Activated T-helper 1 cell treated with anti-CD3 and anti-CD28 coated beads, Interleukin-12 subunit alpha, Interleukin-12 subunit beta, Interleukin-2, Interleukin-4 antibody, amounts not matched to agents 30 ng/mL and 10 ng/mL and 1 ng/mL, durations not matched to agents 14 hours and 24 hours and 36 hours (primary cell): ENCODE measurements around the gene HMGN1. TPM values are rescaled to one million over a fixed set of nuclear protein-coding genes. Genes with fewer than 3 reads are reported as not detected.
"Not testable (repeated sequence)": the region's sequence is repeated elsewhere in the genome, so short reads cannot be mapped to it uniquely, and the experiment has no call there.

Experiments used
- DNase-seq: peaks from one replicate; pipeline ENCODE4 v3.0.0; 2021; ENCODE audit warnings: low spot score
- H3K27ac Mint-ChIP-seq: one replicate; pipeline ENCODE4 v1.8.0; 2021; ENCODE audit warnings: mild to moderate bottlenecking, mixed read lengths
- H3K27me3 Mint-ChIP-seq: one replicate; pipeline ENCODE4 v1.8.0; 2022; ENCODE audit warnings: mild to moderate bottlenecking, moderate library complexity, mixed read lengths; ENCODE audit not compliant: insufficient read depth
- H3K36me3 Mint-ChIP-seq: one replicate; pipeline ENCODE4 v1.8.0; 2021; ENCODE audit warnings: low read depth, mixed read lengths
- H3K4me1 Mint-ChIP-seq: one replicate; pipeline ENCODE4 v1.8.0; 2021; ENCODE audit warnings: low read depth, mixed read lengths
- H3K4me3 Mint-ChIP-seq: one replicate; pipeline ENCODE4 v1.8.0; 2021; ENCODE audit warnings: mild to moderate bottlenecking, moderate library complexity, mixed read lengths
- H3K9me3 Mint-ChIP-seq: one replicate; pipeline ENCODE4 v1.8.0; 2021; ENCODE audit warnings: mixed read lengths
- intact Hi-C: fragments of 100-400 bp; cut with micrococcal nuclease; formaldehyde crosslinking; loops from one replicate; pipeline ENCODE4 v1.15.1; 2024
- total RNA-seq: library from RNA; stranded (reverse); gene quantifications from 2 replicates; pipeline ENCODE4 v1.2.3, GENCODE V29; 2022

The HMGN1 gene
- total RNA-seq, 1 donor from 2014 or later = 314 TPM

DNA sequence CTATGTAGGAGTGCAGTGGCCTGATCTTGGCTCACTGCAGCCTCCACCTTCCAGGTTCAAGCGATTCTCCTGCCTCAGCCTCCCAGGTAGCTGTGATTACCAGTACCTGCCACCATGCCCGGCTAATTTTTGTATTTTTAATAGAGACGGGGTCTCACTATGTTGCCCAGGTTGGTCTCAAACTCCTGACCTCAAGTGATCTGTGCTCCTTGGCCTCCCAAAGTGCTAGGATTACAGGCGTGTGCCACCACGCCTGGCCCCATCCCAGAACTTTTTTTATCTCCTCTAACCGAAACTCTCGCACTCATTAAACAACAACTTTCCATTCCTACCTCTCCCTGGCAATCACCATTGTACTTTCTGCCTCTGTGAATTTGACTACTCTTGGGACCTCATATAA lies 33.2 kb upstream of the HMGN1 start:
- DNase-seq, H3K27me3 Mint-ChIP-seq, H3K36me3 Mint-ChIP-seq, intact Hi-C loops, H3K9me3 Mint-ChIP-seq: not testable (repeated sequence)
- H3K27ac Mint-ChIP-seq = peak overlapping the region; percentile 21
- peak overlapping the region; percentile 50 for H3K4me3 Mint-ChIP-seq
- peaks cover 47% of the 10 kb centered on the region for H3K4me1 Mint-ChIP-seq

DNA sequence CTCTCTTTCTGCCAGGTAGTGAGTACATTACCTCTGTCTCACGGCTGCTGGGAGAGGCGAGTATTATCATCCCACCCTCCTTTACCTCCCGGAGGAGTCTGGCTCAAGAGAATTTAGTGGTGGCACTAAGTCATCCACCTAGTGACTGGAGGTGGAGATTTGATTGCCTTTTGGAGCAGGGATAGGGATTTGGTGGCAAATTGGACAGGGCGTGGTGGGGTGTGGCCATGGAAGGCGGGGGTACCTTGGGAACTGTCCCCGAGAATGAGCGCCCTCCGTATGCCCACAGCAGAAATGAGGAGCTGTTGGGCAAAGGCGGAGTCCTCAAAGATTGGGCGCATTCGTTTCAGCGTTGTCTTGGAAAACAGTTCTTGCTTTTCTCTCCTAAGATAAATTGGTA lies 32.1 kb upstream of the HMGN1 start:
- Mint-ChIP-seq H3K4me1 (peaks cover 48% of the 10 kb centered on the region), H3K27me3 (peaks cover 5% of the 10 kb centered on the region), H3K9me3 (no peaks in the 10 kb centered on the region), H3K27ac (peak overlapping the region; percentile 91), H3K4me3 (peak overlapping the region; percentile 94), H3K36me3 (peaks cover 4% of the 10 kb centered on the region)
- DNase-seq = no peak
- intact Hi-C loops = loop anchor here (2.0 kb wide), 2 partner anchors 64 to 68 kb away; partner anchors contain the start of genes BRWD1 and LCA5L

DNA sequence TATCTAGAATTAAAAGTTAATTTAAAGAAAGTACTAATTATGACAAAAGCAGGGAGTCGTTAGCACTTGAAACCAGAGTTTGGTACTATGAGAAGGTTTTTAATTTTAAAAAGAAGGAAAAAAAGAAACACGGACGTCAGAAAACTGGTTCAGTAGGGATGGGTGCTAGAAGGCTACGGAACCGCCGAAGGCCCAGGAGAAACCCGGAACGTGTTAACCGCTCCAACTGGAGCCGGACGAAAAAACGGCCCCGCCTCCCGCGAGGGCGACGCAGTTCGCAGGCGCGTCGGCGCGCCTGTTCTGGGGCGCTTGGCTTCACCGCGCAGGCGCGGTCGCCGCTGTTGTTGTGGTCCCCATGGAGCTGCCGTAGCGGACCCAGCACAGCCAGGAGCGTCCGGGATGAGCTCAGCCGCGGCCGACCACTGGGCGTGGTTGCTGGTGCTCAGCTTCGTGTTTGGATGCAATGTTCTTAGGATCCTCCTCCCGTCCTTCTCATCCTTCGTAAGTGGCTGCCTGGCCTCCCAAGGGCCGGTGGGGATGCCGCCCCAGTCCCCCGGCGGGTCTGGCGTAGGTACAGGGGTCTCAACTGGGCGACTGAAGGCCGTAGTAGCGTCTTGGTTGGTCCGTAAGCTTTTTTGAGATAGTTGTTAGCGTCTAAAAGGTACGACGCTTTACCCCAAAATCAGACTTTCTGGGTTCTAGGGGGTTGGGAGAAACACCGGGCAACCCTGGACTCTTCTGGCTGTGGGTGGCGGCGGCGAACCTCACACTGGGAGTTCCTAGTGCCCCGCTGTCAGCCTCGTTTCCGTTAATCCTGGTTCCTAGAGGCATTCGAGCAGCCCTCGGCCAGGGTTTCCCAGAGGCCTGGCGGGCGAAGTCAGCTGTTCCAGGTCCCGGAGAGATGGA lies 31.4 kb upstream of the HMGN1 start:
- DNase-seq = peak; percentile 92
- Mint-ChIP-seq H3K9me3 (no peaks in the 10 kb centered on the region), H3K27me3 (peaks cover 7% of the 10 kb centered on the region), H3K36me3 (peaks cover 4% of the 10 kb centered on the region), H3K4me3 (peak overlapping the region; percentile 94), H3K27ac (peak overlapping the region; percentile 91), H3K4me1 (peaks cover 45% of the 10 kb centered on the region)
- intact Hi-C loops = loop anchor here (1.0 to 2.0 kb wide), 5 partner anchors 8 to 197 kb away; partner anchors contain the start of genes BRWD1, HMGN1, LCA5L and PSMG1

DNA sequence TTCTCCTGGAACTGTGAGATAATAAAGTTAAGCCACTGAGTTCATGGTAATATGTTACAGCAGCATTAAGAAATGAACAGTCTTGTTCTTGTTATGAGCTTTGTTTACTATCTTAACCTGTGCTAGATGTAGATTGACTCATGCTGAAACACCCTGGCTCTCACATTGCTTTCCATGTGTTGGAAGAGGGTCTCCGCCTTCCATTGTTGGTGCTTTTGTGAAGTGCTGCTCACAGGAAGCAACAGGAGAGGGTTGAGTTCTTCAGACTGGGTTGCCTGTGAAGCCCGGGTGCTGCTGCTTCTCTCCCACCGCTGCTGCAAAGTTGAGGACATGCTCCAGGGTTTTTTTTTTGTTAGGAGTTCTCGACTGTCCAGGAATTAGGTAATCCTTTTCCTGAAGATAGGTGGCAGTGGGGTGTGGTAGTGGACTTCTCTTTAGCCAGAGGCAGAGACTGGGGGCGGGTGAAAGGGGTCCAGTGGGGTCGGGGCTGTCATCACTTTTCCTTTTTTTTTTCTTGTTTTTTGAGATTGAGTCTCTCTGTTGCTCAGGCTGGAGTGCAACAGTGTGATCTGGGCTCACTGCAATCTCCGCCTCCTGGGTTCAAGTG lies 28.7 kb upstream of the HMGN1 start:
- intact Hi-C loops = no loop called here
- peaks cover 11% of the 10 kb centered on the region for H3K27me3 Mint-ChIP-seq
- peaks cover 2% of the 10 kb centered on the region for H3K36me3 Mint-ChIP-seq

DNA sequence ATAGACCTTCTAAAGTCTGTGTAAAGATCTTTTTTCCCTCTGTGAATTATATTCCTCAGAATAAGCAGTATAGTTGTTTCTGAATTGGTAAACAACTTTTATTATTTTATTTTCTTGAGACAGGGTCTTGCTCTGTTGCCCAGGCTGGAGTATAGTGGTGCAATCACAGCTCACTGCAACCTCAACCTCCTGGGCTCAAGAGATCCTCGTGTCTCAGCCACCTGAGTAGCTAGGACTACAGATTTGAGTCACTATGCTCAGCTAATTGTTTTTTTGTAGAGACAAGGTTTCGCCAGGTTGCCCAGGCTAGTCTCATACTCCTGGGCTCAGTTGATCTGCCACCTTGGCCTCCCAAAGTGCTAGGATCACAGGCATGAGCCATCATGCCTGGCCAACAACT lies 26.6 kb upstream of the HMGN1 start:
- peaks cover 22% of the 10 kb centered on the region for H3K4me1 Mint-ChIP-seq
- intact Hi-C loops = no loop called here
- DNase-seq = no peak
- H3K4me3 Mint-ChIP-seq = no peak overlapping the region
- H3K36me3 Mint-ChIP-seq = no peaks in the 10 kb centered on the region
- H3K27me3 Mint-ChIP-seq = peaks cover 15% of the 10 kb centered on the region
- H3K27ac Mint-ChIP-seq = no peak overlapping the region
- H3K9me3 Mint-ChIP-seq = no peaks in the 10 kb centered on the region

More for the DNA sequence above, 28.7 kb upstream of the HMGN1 start:
- H3K4me3 Mint-ChIP-seq = no peak overlapping the region
- no peak overlapping the region for H3K27ac Mint-ChIP-seq
- peaks cover 39% of the 10 kb centered on the region for H3K4me1 Mint-ChIP-seq
- no peak for DNase-seq
- H3K9me3 Mint-ChIP-seq = no peaks in the 10 kb centered on the region

DNA sequence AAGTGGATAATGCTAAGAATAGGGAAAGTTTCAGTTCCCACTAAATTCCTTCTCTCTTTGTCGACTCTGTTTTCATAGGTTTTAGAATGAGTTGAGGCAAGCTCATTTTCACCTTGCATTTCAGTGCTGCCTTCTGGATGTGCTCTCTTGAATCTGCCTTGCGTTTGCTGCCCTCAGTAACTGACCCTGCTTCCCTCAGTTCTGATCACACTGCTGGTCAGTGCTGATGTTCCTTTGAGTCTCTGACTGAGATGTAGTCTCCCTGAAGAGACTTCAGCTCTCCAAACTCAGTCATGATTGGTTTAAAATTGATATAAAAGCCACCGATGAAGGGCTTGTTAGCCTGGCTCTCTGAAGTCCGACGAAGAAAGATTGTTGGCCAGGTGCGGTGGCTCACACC lies 25.2 kb upstream of the HMGN1 start:
- Mint-ChIP-seq H3K9me3 (no peaks in the 10 kb centered on the region), H3K36me3 (no peaks in the 10 kb centered on the region), H3K27ac (no peak overlapping the region), H3K4me1 (peaks cover 15% of the 10 kb centered on the region), H3K4me3 (no peak overlapping the region), H3K27me3 (peaks cover 26% of the 10 kb centered on the region)
- intact Hi-C loops = no loop called here
- no peak for DNase-seq

DNA sequence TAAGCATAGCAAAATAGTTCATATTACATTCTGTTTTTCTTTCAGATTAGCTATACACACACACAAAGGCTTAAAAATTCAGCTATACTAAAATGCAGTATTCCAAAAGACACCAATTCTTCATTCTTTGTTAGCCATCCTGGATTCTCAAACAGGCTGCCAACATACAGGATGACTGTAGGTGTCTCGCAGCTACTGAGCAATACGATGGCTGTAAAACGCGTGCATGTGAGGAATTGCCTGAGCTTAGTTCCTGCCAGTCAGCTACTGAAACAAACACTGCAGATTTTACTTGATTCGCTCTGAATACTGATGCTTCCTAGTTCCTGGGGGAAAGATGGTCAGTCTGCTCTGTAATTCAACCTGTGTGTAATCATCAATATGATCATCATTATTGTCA lies 24.7 kb upstream of the HMGN1 start:
- Mint-ChIP-seq H3K27ac (no peak overlapping the region), H3K9me3 (no peaks in the 10 kb centered on the region), H3K4me3 (no peak overlapping the region), H3K36me3 (no peaks in the 10 kb centered on the region), H3K27me3 (peaks cover 26% of the 10 kb centered on the region), H3K4me1 (peaks cover 15% of the 10 kb centered on the region)
- intact Hi-C loops = no loop called here
- no peak for DNase-seq

DNA sequence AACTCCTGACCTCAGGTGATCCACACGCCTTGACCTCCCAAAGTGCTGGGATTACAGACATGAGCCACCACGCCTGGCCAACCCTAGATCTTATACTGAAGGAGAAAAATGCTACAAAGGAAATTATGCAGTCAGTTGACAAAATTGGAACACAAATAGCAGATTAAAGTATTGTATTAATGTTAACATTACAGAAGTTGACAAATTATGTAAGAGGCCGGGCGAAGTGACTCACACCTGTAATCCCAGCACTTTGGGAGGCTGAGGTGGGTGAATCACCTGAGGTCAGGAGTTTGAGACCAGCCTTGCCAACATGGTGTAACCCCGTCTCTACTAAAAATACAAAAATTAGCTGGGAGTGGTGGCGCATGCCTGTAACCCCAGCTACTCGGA lies 21.0 kb upstream of the HMGN1 start:
- H3K4me1 Mint-ChIP-seq, H3K36me3 Mint-ChIP-seq, H3K9me3 Mint-ChIP-seq, H3K4me3 Mint-ChIP-seq, intact Hi-C loops, H3K27ac Mint-ChIP-seq, DNase-seq: not testable (repeated sequence)
- H3K27me3 Mint-ChIP-seq = peaks cover 16% of the 10 kb centered on the region

DNA sequence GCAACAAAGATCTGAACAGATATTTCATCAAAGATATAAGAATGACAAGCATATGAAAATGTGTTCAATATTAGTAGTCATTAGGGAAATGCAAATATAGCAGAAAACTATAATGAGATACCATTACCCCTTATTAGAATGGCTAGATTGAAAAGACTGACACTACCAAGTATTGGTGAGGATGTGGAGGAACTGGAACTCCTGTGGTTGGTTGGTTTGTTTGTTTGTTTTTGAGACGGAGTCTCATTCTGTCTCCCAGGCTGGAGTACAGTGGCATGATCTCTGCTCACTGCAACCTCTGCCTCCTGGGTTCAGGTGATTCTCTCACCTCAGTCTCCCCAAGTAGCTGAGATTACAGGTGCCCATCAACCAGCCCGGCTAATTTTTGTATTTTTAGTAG lies 18.9 kb upstream of the HMGN1 start:
- Mint-ChIP-seq H3K27me3 (peaks cover 15% of the 10 kb centered on the region), H3K4me1 (no peaks in the 10 kb centered on the region), H3K4me3 (no peak overlapping the region), H3K27ac (no peak overlapping the region), H3K36me3 (no peaks in the 10 kb centered on the region), H3K9me3 (no peaks in the 10 kb centered on the region)
- intact Hi-C loops = no loop called here
- no peak for DNase-seq

DNA sequence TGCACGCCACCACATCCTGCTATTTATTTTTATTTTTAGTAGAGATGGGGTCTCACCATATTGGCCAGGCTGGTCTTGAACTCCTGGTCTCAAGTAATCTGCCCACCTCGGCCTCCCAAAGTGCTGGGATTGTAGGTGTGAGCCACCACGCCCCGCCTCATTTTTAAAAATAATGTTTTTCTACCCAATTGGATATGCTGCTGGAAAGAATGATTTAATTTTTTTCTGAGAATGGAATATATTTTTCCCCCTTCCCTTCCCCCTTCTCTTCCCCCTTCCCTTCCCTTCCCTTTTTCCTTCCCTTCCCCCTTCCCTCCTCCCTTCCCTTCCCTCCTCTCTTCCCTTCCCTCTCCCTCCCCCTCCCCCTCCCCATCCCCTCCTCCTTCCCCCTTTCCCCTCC lies 17.7 kb upstream of the HMGN1 start:
- Mint-ChIP-seq H3K27me3 (peaks cover 20% of the 10 kb centered on the region), H3K9me3 (no peaks in the 10 kb centered on the region), H3K36me3 (no peaks in the 10 kb centered on the region), H3K4me1 (no peaks in the 10 kb centered on the region), H3K4me3 (no peak overlapping the region), H3K27ac (no peak overlapping the region)
- no peak for DNase-seq
- intact Hi-C loops = no loop called here

DNA sequence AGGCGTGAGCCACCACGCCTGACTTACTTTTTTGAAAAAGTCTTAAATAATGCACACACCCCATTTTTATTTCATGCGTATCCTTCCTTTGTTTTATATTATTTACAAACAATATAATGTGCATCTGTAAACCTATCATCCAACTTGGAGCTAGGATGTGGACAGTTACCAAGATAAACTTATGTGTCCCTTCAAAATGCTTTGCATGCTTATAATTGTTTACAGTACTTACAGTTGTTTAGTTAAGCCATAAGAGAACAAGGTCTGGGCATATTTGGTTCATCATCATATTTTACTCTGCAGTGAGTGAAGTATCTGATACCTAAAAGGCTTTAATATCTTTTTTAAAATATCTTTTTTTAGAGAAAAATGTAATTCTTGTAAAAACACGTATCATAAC lies 16.1 kb upstream of the HMGN1 start:
- Mint-ChIP-seq H3K9me3 (no peaks in the 10 kb centered on the region), H3K36me3 (no peaks in the 10 kb centered on the region), H3K4me3 (no peak overlapping the region), H3K27ac (no peak overlapping the region), H3K27me3 (peaks cover 14% of the 10 kb centered on the region), H3K4me1 (no peaks in the 10 kb centered on the region)
- no peak for DNase-seq
- intact Hi-C loops = no loop called here

DNA sequence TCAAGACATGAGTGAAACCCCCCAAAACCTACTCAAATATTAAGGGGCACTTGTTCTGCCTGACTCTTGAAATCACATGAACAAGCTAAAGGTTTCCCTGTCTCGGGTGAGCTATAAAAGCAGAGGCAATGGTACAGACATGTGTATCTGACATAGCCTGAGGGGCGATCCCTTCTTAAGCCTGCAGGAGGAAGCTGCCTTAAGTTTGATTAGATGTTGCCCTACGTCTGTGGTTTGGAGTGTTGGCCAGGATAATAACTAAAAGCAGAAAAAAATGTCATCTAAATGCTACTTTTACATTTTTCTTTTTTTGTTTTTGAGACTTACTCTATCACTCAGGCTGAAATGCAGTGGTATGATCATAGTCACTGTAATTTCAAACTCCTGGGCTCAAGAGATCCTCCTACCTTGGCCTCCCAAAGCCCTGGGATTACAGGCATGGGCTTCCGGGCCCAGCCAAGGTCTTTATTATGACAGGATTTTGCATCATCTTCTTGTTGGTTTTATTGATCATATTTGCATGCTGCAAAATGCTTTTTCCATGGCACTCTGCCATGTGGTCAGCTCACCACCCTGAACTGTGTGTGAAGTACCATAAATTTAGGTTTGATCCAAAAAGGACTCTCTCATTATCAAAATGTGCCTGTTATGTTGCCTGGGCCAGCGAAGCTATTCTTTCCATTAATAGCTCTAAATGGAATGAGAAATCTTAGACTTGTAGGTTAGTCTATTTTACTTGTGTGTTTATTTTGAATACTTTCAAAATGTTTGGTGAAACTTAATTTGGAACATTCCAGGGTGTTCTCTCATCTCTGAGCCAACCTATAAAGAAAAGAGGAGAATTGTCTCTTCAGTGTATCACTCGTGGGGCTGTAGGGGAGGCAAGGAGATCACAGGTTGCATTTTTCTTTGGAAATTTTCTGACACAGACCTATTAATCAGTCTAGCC lies 15.0 kb upstream of the HMGN1 start:
- no peak overlapping the region for H3K4me3 Mint-ChIP-seq
- no peak overlapping the region for H3K27ac Mint-ChIP-seq
- H3K27me3 Mint-ChIP-seq = peaks cover 7% of the 10 kb centered on the region
- intact Hi-C loops = no loop called here
- no peaks in the 10 kb centered on the region for H3K4me1 Mint-ChIP-seq
- H3K9me3 Mint-ChIP-seq = no peaks in the 10 kb centered on the region
- H3K36me3 Mint-ChIP-seq = no peaks in the 10 kb centered on the region
- DNase-seq = no peak
